Measurements from ENCODE around the gene SOX6. TPM values are rescaled to one million over a fixed set of nuclear protein-coding genes. Genes with fewer than 3 reads are reported as not detected.

Gene SOX6
- total RNA-seq, 1 donor from 2014 or later: not detected

- DNase-seq: no peak
- H3K27ac Mint-ChIP-seq: no peak overlapping the region
- no peak overlapping the region for H3K4me3 Mint-ChIP-seq
- H3K9me3 Mint-ChIP-seq: no peaks in the 10 kb centered on the region
- H3K36me3 Mint-ChIP-seq (ENCODE audit: low read depth): no peaks in the 10 kb centered on the region
- intact Hi-C loops (cut with micrococcal nuclease): no loop called here
- H3K27me3 Mint-ChIP-seq: no peaks in the 10 kb centered on the region
- peaks cover 2% of the 10 kb centered on the region for H3K4me1 Mint-ChIP-seq
Measured at GRCh38 chr11:15965562-15966250, 390.6 kb downstream of the SOX6 start.

DNA sequence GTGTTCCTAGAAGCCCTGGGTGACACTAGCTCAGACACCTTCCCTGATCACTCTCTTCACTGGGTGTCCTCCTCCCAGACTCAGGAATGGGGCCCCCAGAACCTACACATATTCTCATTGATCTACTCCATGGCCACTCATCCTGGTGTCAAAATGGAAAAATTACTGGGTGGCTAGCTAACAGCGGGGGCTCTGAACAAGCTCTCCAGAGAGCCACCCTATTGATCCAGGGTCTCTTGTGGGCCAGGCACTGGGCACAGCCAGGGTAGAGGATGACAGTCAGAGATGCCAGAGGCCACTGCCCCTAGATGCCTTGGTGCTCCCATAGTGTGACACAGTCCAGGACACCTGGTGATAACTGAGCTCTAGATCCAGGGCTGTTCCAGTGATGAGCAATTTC, 393.1 kb downstream of the SOX6 start:
- H3K36me3 Mint-ChIP-seq (ENCODE audit: low read depth): no peaks in the 10 kb centered on the region
- H3K4me3 Mint-ChIP-seq: no peak overlapping the region
- no peak overlapping the region for H3K27ac Mint-ChIP-seq
- H3K9me3 Mint-ChIP-seq: no peaks in the 10 kb centered on the region
- H3K4me1 Mint-ChIP-seq: no peaks in the 10 kb centered on the region
- intact Hi-C loops (cut with micrococcal nuclease): no loop called here
- DNase-seq: no peak
- H3K27me3 Mint-ChIP-seq: no peaks in the 10 kb centered on the region

- intact Hi-C loops (cut with micrococcal nuclease): no loop called here
- Mint-ChIP-seq H3K4me3 (no peak overlapping the region), H3K27me3 (no peaks in the 10 kb centered on the region), H3K27ac (no peak overlapping the region), H3K4me1 (no peaks in the 10 kb centered on the region), H3K9me3 (no peaks in the 10 kb centered on the region), H3K36me3 (ENCODE audit: low read depth) (no peaks in the 10 kb centered on the region)
- DNase-seq: no peak
Measured at GRCh38 chr11:15958910-15959309, 397.4 kb downstream of the SOX6 start.

DNA sequence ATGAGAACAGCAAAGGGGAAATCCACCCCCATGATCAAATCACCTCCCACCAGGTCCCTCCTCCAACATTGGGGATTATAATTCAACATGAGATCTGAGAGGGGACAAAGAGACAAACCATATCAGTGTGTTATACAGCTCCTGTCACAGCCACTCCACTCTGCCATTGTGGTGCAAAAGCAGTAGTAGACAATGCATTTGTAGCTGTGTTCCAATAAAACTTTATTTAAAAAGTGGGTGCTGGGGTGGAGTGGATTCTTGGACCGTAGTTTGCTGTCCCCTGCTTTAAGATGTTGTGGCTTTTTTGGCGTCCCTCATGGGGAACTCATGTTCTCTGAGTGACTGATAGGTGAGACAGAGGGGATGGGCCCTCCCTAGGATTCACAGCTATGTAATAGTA, 399.1 kb downstream of the SOX6 start:
- H3K27me3 Mint-ChIP-seq: no peaks in the 10 kb centered on the region
- intact Hi-C loops (cut with micrococcal nuclease): no loop called here
- H3K9me3 Mint-ChIP-seq: no peaks in the 10 kb centered on the region
- no peaks in the 10 kb centered on the region for H3K4me1 Mint-ChIP-seq
- no peak overlapping the region for H3K27ac Mint-ChIP-seq
- no peak for DNase-seq
- H3K4me3 Mint-ChIP-seq: no peak overlapping the region
- H3K36me3 Mint-ChIP-seq (ENCODE audit: low read depth): no peaks in the 10 kb centered on the region

DNA sequence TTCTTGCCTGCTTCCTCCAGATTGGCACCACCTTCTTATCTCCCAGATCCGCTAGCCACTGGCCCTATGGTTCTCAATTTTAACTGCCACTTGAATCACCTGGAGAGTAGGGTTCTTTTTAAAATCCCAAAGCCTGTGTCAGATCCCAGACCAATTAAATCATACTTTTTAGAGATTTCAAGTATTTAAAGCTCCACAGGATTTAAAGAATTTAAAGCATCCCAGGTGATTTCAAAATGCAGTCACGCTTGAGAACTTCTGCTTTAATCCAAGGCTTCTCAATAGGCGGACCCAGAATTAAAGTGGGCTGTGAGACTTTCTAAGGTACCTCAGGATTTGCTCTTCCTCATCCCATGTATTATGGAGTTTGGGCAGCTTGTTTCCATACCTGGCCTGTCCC, 400.0 kb downstream of the SOX6 start:
- Mint-ChIP-seq H3K9me3 (no peaks in the 10 kb centered on the region), H3K4me1 (no peaks in the 10 kb centered on the region), H3K27ac (no peak overlapping the region), H3K27me3 (no peaks in the 10 kb centered on the region), H3K4me3 (no peak overlapping the region), H3K36me3 (ENCODE audit: low read depth) (no peaks in the 10 kb centered on the region)
- intact Hi-C loops (cut with micrococcal nuclease): no loop called here
- DNase-seq: no peak

DNA sequence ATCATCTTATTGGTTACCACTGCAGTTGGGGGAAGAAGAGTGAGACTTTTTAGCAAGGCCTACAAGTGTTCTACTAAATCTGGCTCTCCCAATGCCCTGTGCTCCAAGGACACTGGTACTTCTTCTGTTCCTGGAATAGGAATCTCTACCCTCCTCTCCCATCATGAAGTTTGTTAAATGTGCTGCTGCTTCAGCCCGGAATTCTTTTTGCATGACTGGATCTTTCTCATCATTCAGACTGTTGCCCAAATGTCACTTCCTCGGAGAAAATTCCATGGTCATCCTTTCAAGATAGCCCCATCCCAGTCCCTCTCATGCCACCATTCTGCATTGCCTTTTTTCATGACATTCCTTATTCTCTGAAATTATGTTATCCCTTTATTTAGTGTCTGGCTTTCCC, 400.8 kb downstream of the SOX6 start:
- no peaks in the 10 kb centered on the region for H3K9me3 Mint-ChIP-seq
- no peak overlapping the region for H3K27ac Mint-ChIP-seq
- H3K4me3 Mint-ChIP-seq: no peak overlapping the region
- no peaks in the 10 kb centered on the region for H3K4me1 Mint-ChIP-seq
- intact Hi-C loops (cut with micrococcal nuclease): no loop called here
- no peaks in the 10 kb centered on the region for H3K27me3 Mint-ChIP-seq
- DNase-seq: no peak
- H3K36me3 Mint-ChIP-seq (ENCODE audit: low read depth): no peaks in the 10 kb centered on the region

GRCh38 chr11:15947681-15948648, 408.4 kb downstream of the SOX6 start:
- intact Hi-C loops (cut with micrococcal nuclease): no loop called here
- no peak overlapping the region for H3K27ac Mint-ChIP-seq
- H3K27me3 Mint-ChIP-seq: no peaks in the 10 kb centered on the region
- H3K4me3 Mint-ChIP-seq: no peak overlapping the region
- no peaks in the 10 kb centered on the region for H3K9me3 Mint-ChIP-seq
- no peak for DNase-seq
- no peaks in the 10 kb centered on the region for H3K4me1 Mint-ChIP-seq
- H3K36me3 Mint-ChIP-seq (ENCODE audit: low read depth): no peaks in the 10 kb centered on the region

GRCh38 chr11:15945726-15946125, 410.6 kb downstream of the SOX6 start:
- Mint-ChIP-seq H3K9me3 (no peaks in the 10 kb centered on the region), H3K4me3 (no peak overlapping the region), H3K27me3 (no peaks in the 10 kb centered on the region), H3K27ac (no peak overlapping the region), H3K4me1 (no peaks in the 10 kb centered on the region), H3K36me3 (ENCODE audit: low read depth) (no peaks in the 10 kb centered on the region)
- intact Hi-C loops (cut with micrococcal nuclease): no loop called here
- no peak for DNase-seq

GRCh38 chr11:15944460-15944859, 411.9 kb downstream of the SOX6 start:
- no peaks in the 10 kb centered on the region for H3K27me3 Mint-ChIP-seq
- H3K27ac Mint-ChIP-seq: no peak overlapping the region
- no peak for DNase-seq
- H3K4me3 Mint-ChIP-seq: no peak overlapping the region
- no peaks in the 10 kb centered on the region for H3K36me3 Mint-ChIP-seq (ENCODE audit: low read depth)
- intact Hi-C loops (cut with micrococcal nuclease): no loop called here
- H3K4me1 Mint-ChIP-seq: no peaks in the 10 kb centered on the region
- H3K9me3 Mint-ChIP-seq: no peaks in the 10 kb centered on the region

- H3K27me3 Mint-ChIP-seq: no peaks in the 10 kb centered on the region
- intact Hi-C loops (cut with micrococcal nuclease): no loop called here
- no peak for DNase-seq
- no peaks in the 10 kb centered on the region for H3K4me1 Mint-ChIP-seq
- H3K27ac Mint-ChIP-seq: no peak overlapping the region
- H3K36me3 Mint-ChIP-seq (ENCODE audit: low read depth): no peaks in the 10 kb centered on the region
- H3K9me3 Mint-ChIP-seq: no peaks in the 10 kb centered on the region
- no peak overlapping the region for H3K4me3 Mint-ChIP-seq
Measured at GRCh38 chr11:15943418-15944197, 412.7 kb downstream of the SOX6 start.

- no peaks in the 10 kb centered on the region for H3K9me3 Mint-ChIP-seq
- no peaks in the 10 kb centered on the region for H3K4me1 Mint-ChIP-seq
- H3K36me3 Mint-ChIP-seq (ENCODE audit: low read depth): no peaks in the 10 kb centered on the region
- no peak overlapping the region for H3K4me3 Mint-ChIP-seq
- H3K27me3 Mint-ChIP-seq: no peaks in the 10 kb centered on the region
- no peak overlapping the region for H3K27ac Mint-ChIP-seq
- no peak for DNase-seq
- intact Hi-C loops (cut with micrococcal nuclease): no loop called here
Measured at GRCh38 chr11:15942936-15943335, 413.4 kb downstream of the SOX6 start.

DNA sequence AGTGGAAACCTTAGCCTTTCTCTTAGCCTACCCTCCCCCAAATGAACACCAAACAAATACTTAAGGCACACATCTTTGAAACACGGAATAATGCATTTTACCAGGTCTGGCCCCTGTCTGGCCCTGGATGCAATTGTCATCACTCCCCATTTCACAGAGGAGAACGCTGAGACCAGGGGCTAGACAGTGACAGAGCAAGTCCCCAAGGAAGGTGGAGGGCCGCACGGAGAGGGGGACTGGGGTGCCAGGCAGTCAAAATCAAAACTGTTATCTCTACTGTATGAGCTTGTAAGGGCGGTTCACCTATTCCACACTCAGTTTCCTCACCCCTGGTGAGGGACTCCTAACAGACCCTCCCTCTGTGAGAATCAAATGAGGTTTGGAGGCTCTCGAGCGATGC, 414.2 kb downstream of the SOX6 start:
- Mint-ChIP-seq H3K4me3 (no peak overlapping the region), H3K27ac (no peak overlapping the region), H3K4me1 (no peaks in the 10 kb centered on the region), H3K36me3 (ENCODE audit: low read depth) (no peaks in the 10 kb centered on the region), H3K9me3 (no peaks in the 10 kb centered on the region), H3K27me3 (no peaks in the 10 kb centered on the region)
- DNase-seq: no peak
- intact Hi-C loops (cut with micrococcal nuclease): no loop called here

- Mint-ChIP-seq H3K4me3 (no peak overlapping the region), H3K27ac (no peak overlapping the region), H3K27me3 (no peaks in the 10 kb centered on the region), H3K9me3 (no peaks in the 10 kb centered on the region), H3K36me3 (ENCODE audit: low read depth) (no peaks in the 10 kb centered on the region), H3K4me1 (no peaks in the 10 kb centered on the region)
- peak; percentile 68 for DNase-seq
- intact Hi-C loops (cut with micrococcal nuclease): loop anchor here (2.0 kb wide), 1 partner anchor 672 kb away; no protein-coding TSS in a partner anchor
Measured at GRCh38 chr11:15941206-15941770, 415.1 kb downstream of the SOX6 start.
